Activated T-cell treated with anti-CD3 and anti-CD28 coated beads for 48 hours (primary cell): ENCODE measurements around the gene TM9SF4.
"Not testable (repeated sequence)": the region's sequence is repeated elsewhere in the genome, so short reads cannot be mapped to it uniquely, and the experiment has no call there.

Source experiments
- DNase-seq: peaks from one replicate; pipeline ENCODE4 v3.0.0-alpha.2; 2020; ENCODE audit warnings: low read depth

Gene TM9SF4

DNA sequence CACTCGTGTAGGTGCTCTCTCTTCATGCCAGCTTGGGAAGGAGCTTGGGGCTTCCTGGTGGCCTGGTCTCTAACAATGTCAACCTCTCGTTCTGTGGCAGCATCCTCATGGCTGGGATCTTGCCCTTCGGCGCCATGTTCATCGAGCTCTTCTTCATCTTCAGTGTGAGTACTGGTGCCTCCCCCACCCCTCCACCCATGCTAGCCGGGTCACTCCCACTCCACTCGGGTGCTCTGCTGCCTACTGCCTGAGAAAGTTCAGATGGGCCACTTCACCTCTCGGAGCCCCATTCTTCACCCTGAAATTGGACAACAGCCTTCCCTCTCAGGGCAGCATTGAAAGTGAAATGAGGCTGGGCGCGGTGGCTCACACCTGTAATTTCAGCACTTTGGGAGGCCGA, 48.8 kb downstream of the TM9SF4 start:
- DNase-seq, result no peak

GRCh38 chr20:32158943-32159660, 49.6 kb downstream of the TM9SF4 start:
- DNase-seq, result no peak

DNA sequence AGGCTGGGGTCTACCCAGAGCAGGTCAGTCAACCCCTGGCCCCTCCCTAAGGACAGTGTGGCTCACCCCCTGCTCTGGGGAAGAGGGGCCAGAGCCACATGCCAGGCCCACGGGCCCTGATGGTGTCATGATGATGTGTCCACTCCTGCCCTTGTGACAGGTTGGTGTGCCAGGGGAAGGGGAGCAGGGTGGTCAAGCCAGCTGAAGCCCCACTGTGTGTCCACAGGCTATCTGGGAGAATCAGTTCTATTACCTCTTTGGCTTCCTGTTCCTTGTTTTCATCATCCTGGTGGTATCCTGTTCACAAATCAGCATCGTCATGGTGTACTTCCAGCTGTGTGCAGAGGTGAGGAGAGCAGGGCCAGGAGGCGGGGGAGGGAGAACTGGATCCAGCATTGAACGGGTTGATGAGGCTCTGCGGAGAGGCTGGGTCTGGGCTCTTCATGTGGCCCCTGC, 50.3 kb downstream of the TM9SF4 start:
- no peak for DNase-seq

GRCh38 chr20:32160341-32160740, 50.8 kb downstream of the TM9SF4 start:
- DNase-seq, result no peak

- DNase-seq, result no peak
Measured at GRCh38 chr20:32162351-32162750, 52.8 kb downstream of the TM9SF4 start.

GRCh38 chr20:32163951-32164350, 54.4 kb downstream of the TM9SF4 start:
- DNase-seq, result no peak

GRCh38 chr20:32164984-32165735, 55.6 kb downstream of the TM9SF4 start:
- no peak for DNase-seq

DNA sequence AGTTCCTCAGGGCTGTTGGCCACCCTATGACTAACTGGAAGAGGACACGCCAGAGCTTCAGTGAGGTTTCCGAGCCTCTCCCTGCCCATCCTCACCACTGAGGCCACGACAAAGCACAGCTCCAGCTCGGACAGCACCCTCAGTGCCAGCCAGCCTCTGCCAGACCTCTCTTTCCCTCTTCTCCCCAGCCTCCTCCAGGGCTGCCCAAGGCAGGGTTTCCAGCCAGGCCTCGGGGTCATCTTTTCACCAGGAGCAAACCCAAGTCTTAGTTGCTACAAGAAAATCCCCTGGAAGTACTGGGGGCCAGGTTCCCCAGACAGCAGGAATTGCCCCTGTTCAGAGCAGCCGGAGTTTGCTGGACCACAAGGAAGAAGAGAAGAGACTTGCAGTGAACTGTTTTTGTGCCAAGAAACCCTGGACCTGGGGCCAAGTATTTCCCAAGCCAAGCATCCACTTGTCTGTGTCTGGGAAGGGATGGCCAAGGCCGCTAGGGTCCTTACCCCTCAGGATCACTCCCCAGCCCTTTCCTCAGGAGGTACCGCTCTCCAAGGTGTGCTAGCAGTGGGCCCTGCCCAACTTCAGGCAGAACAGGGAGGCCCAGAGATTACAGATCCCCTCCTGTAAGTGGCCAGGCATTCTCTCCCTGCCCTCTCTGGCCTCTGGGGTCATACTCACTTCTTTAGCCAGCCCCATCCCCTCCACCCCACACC, 56.5 kb downstream of the TM9SF4 start:
- DNase-seq, result no peak

DNA sequence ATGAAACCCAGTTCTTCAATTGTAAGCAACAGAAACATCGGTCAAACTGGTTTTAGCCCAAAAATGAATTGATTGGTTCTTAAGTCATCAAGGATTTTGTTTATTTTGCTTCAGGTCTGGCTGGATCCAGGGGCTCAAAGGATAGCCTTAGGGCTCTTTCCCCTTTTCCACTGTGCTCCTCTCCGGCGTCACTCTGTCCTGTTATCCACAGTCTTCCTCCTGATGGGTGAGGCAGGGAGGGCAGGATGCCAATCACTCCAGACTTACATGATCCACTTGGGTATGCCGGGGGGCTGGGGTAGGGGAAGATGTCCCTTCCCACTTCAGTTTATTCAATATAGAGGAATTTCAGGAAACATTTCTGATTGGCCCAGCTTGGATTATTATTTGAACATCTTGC, 58.0 kb downstream of the TM9SF4 start:
- DNase-seq, result no peak

DNA sequence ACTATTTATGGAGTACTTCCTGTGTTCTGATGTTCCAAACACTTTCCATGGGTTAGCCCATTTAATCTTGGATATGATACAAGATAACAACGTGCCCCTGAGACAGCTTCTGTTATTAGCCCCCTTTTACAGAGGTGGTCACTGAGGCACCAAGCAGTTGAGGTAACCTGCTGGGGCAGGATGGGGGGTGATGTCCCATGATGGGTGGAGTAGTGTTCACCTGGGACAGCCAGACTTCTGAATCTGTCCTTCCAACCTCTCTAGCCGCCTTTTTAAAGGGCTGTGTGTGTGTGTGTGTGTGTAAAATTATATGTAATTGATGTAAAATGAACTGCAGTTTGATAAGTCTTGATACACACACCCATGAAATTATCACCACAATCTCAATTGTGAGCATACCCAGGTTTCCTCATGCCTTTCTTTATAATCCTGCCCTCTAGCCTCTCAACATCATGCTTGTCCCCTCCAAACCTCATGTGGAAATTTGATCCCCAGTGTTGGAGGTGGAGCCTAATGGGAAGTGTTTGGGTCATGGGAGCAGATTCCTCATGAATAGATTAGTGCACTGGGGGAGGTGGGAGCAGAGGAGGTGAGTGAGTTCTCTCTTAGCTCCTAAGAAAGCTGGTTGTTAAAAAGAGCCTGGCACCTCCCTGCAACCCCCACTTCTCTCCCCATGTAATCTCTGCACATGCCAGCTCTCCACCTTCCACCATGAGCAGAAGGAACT, 58.8 kb downstream of the TM9SF4 start:
- DNase-seq, result no peak

GRCh38 chr20:32177696-32178095, 68.2 kb downstream of the TM9SF4 start:
- not testable (repeated sequence) for DNase-seq

GRCh38 chr20:32179515-32179914, 70.0 kb downstream of the TM9SF4 start:
- DNase-seq, result no peak

- no peak for DNase-seq
Measured at GRCh38 chr20:32179934-32180333, 70.4 kb downstream of the TM9SF4 start.

GRCh38 chr20:32181606-32182005, 72.1 kb downstream of the TM9SF4 start:
- no peak for DNase-seq

- DNase-seq, result no peak
Measured at GRCh38 chr20:32183947-32184635, 74.6 kb downstream of the TM9SF4 start.

DNA sequence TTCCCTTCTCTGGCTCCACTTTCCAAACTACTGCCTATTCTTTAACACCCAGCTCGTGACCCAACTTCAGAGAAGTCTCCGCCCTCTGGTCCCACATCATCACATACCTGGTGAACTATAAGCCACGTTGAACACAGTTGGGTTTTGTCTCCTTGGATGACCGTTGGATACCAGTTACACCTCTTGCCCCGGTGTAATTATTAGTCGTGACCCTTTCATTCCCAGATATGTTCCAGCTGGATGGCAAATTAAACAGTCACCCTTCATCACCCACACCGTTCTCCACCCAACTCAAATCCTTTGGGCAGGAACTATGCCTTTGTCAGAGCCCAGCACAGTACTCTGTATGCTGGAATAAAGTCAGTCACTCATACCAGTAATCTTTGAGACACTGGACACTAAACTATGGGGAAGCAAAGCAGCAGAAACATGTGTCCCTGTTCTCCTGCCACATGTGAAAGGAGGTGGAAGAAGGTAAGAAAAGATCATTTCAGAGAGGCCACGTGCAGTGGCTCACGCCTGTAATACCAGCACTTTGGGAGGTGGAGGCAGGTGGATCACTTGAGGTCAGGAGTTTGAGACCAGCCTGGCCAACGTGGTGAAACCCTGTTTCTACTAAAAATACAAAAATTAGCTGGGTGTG, 75.6 kb downstream of the TM9SF4 start:
- no peak for DNase-seq

DNA sequence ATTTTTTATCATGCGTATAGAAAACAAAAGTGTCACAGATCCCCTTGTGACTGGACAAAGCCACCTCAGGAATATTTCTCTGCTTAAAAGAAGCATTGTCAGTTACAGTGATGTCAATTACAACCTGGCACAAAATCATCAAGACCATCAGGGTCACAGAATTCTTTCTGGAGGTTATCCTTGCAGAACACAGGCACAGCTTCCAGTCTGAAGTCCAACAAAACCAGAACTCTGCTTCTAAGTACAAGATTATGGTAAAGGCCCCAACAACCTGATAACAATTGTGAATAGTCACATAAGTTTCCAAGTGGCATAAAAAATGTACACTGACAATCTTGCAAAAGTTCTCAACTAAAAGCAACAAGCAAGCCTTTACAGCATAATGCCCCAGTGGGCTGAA, 77.0 kb downstream of the TM9SF4 start:
- DNase-seq, result no peak

DNA sequence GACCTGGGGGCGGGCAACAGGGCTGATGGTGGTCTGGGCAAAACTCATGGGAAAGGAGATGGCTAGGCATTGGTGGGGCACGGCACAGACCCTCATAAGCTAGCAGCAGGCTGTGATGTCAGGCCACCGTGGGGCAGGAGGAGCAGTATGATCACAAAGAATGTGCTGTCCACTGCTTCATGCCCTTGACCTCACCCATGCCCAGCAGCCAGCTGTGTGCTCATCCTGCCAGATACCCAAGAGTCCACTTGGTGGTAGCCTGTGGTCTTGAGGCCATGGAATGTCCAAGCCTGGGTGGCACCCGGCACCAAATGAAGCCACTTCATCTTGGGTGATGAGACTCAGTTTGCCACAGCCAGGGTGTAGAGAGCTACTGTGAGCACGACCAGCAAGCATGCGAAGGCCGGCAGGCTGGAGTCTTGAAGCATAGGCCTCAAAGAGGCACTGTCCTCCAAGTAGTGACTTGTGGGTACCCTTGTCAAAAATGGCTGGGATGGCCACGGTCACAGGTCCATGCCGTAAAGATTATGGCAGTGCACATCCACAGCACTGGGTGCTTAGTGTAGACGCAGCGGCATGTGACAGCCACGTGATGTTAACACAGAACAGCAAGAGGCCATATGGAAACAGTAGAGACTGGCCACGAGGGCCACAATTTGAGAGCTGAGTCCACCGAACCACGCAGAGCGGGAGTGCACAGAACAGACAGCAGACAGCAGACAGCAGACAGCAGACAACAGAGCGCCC, 79.0 kb downstream of the TM9SF4 start:
- DNase-seq, result no peak

DNA sequence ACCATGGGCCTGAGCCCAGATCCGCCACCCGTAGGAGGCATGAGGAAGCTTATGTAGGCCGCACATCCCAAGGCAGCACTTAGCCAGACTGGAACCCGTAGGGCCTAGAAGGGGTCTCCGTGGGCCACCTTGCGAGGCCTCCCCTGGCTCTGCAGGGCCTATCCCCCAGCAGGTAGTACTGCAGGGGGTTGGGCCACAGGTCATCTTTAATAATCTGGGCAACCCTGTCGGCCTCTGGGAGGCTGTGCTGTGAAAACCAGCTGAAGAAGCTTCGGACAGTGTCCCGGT, 79.6 kb downstream of the TM9SF4 start:
- DNase-seq, result no peak
